Subcutaneous abdominal adipose tissue (tissue), 5 donors: ENCODE data around the gene XYLB.

Experiments
- H3K27ac ChIP-seq: one replicate; pipeline ENCODE4 v1.7.0; 2013; ENCODE audit warnings: low read depth, mild to moderate bottlenecking, inconsistent platforms, low read length, moderate library complexity
- H3K27me3 ChIP-seq, 5 donors: one replicate each; pipeline ENCODE4 v1.7.0; 2013; ENCODE audit warnings: low read length in 5 of 5, inconsistent platforms in 1 of 5; ENCODE audit not compliant: control insufficient read depth in 5 of 5, insufficient read depth in 4 of 5
- H3K36me3 ChIP-seq, 5 donors: one replicate each; pipeline ENCODE4 v1.7.0; 2013; ENCODE audit warnings: low read length in 5 of 5; ENCODE audit not compliant: control insufficient read depth in 5 of 5, insufficient read depth in 5 of 5
- H3K4me1 ChIP-seq, 5 donors: one replicate each; pipeline ENCODE4 v1.7.0; 2013; ENCODE audit warnings: low read length in 5 of 5, mild to moderate bottlenecking in 3 of 5, moderate library complexity in 1 of 5; ENCODE audit not compliant: control insufficient read depth in 5 of 5, insufficient read depth in 5 of 5
- H3K4me3 ChIP-seq, 5 donors: one replicate each; pipeline ENCODE4 v1.7.0; 2013; ENCODE audit warnings: low read length in 5 of 5, low read depth in 1 of 5
- H3K9ac ChIP-seq, 5 donors: one replicate each; pipeline ENCODE4 v1.7.0; 2013; ENCODE audit warnings: low read length in 5 of 5, mild to moderate bottlenecking in 4 of 5, moderate library complexity in 3 of 5
- H3K9me3 ChIP-seq, 5 donors: one replicate each; pipeline ENCODE4 v1.7.0; 2013; ENCODE audit warnings: low read length in 5 of 5; ENCODE audit not compliant: control insufficient read depth in 5 of 5
- donor health status: healthy.
- donor health status: healthy.
- donor health status: healthy.
- donor health status: healthy.
- donor health status: healthy.

XYLB gene

DNA sequence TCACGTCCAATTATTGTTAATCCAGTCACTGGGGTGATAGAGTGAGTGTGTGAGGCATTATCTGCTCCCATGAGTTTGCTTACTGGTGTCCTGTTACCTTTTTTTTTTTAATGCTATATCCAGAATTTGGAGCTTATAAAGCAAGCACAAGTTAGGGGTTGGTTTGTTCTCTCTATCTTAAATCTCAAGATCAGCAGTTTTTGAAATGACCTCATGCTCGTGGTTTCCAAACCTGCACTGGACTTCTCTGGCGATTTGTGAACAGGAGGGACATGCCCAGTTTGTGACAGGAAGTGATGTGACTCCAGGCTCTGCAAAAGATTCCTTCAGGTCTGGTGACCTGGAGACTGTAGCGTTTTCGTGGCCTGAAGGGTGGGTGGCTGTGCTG lies 25.6 kb downstream of the XYLB start:
- Histone ChIP-seq H3K27me3 (no peaks in the 10 kb centered on the region), H3K36me3 (peaks cover 6 to 71% (median 52%) of the 10 kb centered on the region in 5 donors), H3K27ac (no peak overlapping the region), H3K9me3 (peaks cover 0 to 2% (median 0%) of the 10 kb centered on the region in 5 donors), H3K4me1 (peaks cover 0 to 2% (median 0%) of the 10 kb centered on the region in 5 donors), H3K9ac (no peak overlapping the region), H3K4me3 (no peak overlapping the region)

DNA sequence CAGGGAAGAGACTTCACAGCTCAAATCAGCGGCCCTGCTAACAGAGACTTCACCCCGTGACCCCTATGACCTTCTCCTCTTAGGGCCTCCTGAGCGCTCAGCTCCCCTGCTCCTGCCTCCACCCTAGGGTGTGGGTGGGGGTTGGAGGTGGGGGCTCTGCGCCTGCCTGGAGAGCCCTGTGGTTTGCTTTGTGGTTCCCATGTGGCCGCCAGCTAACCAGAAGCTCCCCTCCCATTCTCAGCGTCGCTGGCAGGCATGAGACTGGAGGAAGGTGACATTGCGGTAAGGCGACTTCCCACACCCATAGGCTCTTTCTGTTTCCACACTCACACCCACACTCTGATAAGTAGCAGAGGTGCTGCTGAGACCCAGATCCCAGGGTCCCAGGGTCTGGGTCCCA lies 27.6 kb downstream of the XYLB start:
- peaks cover 0 to 2% (median 0%) of the 10 kb centered on the region in 5 donors for H3K4me1 ChIP-seq
- no peak overlapping the region for H3K4me3 ChIP-seq
- H3K9ac ChIP-seq, result no peak overlapping the region
- peaks cover 6 to 81% (median 64%) of the 10 kb centered on the region in 5 donors for H3K36me3 ChIP-seq
- no peaks in the 10 kb centered on the region for H3K27me3 ChIP-seq
- H3K27ac ChIP-seq, result no peak overlapping the region
- no peaks in the 10 kb centered on the region for H3K9me3 ChIP-seq

DNA sequence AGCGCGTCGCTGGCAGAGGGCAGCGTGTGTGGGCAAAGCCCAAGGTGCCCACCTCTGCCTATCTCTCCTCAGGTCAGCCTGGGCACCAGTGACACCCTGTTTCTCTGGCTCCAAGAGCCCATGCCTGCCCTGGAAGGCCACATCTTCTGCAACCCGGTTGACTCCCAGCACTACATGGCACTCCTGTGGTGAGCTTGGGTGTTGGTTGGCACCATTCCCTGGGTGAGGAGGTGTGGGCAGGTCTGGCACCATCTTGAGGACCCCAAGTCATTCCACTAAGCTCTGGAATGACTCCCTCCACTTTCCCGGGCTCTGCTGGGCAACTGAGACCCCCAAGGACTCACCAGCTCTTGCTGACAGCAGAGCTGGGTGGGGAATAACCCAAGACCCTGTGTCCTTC lies 28.5 kb downstream of the XYLB start:
- Histone ChIP-seq H3K9me3 (no peaks in the 10 kb centered on the region), H3K4me3 (no peak overlapping the region), H3K36me3 (peaks cover 6 to 87% (median 66%) of the 10 kb centered on the region in 5 donors), H3K4me1 (peaks cover 0 to 2% (median 0%) of the 10 kb centered on the region in 5 donors), H3K27me3 (no peaks in the 10 kb centered on the region), H3K27ac (no peak overlapping the region), H3K9ac (no peak overlapping the region)

DNA sequence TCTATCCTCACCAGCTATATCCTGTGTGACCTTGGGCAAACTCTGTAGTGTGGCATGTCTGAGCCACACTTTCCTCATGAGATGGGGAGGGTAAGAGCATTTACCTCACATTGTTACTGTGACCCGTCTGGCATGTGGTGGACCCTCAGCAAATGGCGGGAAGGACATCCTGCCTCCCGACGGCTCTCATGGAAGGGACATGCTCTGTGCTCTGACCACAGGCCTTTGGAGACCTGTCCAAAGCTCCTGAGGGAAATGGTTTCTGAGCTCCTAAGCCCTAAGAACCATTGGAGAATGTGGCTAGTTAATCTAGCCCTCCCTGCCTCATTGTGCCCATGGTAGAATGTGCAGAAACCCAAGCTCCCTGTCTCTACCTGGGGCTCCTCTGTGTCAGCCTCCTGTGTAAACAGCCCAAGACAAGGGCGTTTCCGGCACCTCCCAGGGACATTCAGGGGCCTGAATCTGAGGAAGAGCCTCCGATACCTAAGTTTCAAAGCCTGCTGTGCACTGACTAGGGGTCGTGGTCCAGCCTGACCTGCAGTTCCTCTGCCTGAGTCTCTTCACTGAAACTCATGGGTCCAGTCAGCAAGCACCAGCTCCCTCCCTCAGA lies 29.0 kb downstream of the XYLB start:
- no peak overlapping the region for H3K27ac ChIP-seq
- no peak overlapping the region for H3K9ac ChIP-seq
- no peak overlapping the region for H3K4me3 ChIP-seq
- H3K4me1 ChIP-seq, result peaks cover 0 to 2% (median 0%) of the 10 kb centered on the region in 5 donors
- no peaks in the 10 kb centered on the region for H3K9me3 ChIP-seq
- no peaks in the 10 kb centered on the region for H3K27me3 ChIP-seq
- peaks cover 10 to 87% (median 66%) of the 10 kb centered on the region in 5 donors for H3K36me3 ChIP-seq

DNA sequence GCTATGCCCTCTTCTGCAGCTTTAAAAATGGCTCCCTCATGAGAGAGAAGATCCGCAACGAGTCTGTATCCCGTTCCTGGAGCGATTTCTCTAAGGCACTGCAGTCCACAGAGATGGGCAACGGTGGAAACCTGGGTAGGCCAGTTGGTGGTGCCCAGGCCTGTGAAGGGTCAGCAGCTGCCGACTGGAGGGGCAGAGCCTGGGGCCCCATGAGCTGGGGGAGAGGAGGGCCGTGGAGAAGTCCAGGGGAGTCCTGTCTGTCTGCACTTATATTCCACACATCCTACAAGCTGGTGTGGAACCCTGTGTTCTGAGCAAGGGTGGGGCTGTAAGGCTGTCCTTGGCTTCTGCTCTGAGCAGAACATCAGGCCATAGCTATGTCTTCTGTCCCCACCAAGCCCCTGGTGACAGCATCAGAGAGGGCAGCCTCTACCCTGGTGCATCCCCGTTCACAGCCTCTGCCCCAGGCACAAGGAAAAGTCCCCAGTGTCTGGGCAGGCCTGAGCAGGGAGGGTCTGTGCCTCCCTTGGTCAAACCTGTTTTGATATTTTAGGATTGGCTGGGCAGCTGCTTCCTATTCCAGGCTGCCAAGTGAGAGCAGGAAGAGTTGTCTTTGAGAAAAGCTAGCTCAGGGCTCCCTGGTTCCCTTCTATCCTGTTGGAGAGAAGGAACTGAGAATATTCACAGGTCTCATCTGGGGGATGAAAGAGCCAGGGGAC lies 29.7 kb downstream of the XYLB start:
- H3K27ac ChIP-seq, result no peak overlapping the region
- peaks cover 11 to 89% (median 67%) of the 10 kb centered on the region in 5 donors for H3K36me3 ChIP-seq
- H3K4me3 ChIP-seq, result no peak overlapping the region
- H3K4me1 ChIP-seq, result peaks cover 0 to 2% (median 0%) of the 10 kb centered on the region in 5 donors
- no peak overlapping the region for H3K9ac ChIP-seq
- no peaks in the 10 kb centered on the region for H3K9me3 ChIP-seq
- H3K27me3 ChIP-seq, result no peaks in the 10 kb centered on the region

DNA sequence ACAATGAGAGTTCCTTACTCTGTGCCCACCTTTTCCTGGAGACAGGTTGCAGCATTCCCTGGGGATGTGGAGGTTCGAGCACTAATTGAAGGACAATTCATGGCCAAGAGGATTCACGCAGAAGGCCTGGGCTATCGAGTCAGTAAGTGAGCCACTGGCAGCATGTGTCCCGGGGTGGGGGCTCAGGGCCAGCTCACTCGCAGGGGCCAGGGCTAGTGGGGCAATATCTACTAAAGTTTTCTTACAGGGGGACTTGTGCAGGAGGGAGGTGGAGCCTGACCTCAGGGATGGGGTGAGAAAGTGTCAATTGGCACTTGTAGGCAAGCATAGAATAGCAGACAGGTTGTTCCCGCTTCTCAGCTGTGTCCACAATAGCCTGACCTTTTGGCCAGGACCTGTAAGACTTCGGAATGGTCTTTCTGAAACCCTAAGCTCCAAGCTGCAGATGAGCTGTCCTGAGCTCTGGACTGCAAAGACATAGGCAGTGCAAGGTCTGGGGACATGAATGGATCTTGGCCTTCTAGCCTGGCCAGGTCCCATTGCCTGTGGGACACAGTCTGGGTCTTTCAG lies 32.7 kb downstream of the XYLB start:
- no peaks in the 10 kb centered on the region for H3K9me3 ChIP-seq
- H3K4me1 ChIP-seq, result peaks cover 0 to 2% (median 0%) of the 10 kb centered on the region in 5 donors
- H3K36me3 ChIP-seq, result peaks cover 8 to 77% (median 53%) of the 10 kb centered on the region in 5 donors
- no peaks in the 10 kb centered on the region for H3K27me3 ChIP-seq
- H3K4me3 ChIP-seq, result no peak overlapping the region
- no peak overlapping the region for H3K27ac ChIP-seq
- H3K9ac ChIP-seq, result no peak overlapping the region

DNA sequence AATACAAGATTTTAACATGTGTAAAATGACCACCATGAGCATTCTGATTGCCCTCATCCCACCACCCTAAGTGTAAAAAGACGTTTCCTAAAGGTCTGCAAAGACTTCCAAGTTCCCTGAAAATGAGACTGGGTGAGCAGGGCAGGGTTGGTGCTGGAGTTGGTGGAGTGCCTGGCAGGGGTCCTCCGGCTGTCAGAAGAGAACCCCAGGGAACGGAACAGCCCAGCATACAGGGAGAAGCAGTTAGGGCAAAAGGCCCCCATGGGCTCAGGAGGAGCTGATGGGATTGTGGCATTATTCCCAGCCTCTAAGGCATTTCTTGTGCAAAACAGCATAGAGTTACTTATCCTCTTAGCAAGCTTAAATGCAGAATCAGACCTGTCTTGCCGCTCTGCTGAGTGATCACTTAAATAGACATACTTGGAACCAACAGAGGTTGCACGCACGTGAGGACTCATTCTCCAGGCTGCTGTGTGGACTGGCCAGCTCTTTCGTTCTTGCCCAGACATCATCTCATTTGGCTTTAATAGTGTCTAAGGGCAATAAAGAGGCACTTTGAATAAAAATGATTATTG lies 36.0 kb downstream of the XYLB start:
- no peaks in the 10 kb centered on the region for H3K27me3 ChIP-seq
- H3K4me3 ChIP-seq, result no peak overlapping the region
- H3K4me1 ChIP-seq, result no peaks in the 10 kb centered on the region
- H3K9me3 ChIP-seq, result peaks cover 0 to 15% (median 6%) of the 10 kb centered on the region in 5 donors
- H3K36me3 ChIP-seq, result peaks cover 23 to 59% (median 40%) of the 10 kb centered on the region in 5 donors
- no peak overlapping the region for H3K27ac ChIP-seq
- H3K9ac ChIP-seq, result no peak overlapping the region

DNA sequence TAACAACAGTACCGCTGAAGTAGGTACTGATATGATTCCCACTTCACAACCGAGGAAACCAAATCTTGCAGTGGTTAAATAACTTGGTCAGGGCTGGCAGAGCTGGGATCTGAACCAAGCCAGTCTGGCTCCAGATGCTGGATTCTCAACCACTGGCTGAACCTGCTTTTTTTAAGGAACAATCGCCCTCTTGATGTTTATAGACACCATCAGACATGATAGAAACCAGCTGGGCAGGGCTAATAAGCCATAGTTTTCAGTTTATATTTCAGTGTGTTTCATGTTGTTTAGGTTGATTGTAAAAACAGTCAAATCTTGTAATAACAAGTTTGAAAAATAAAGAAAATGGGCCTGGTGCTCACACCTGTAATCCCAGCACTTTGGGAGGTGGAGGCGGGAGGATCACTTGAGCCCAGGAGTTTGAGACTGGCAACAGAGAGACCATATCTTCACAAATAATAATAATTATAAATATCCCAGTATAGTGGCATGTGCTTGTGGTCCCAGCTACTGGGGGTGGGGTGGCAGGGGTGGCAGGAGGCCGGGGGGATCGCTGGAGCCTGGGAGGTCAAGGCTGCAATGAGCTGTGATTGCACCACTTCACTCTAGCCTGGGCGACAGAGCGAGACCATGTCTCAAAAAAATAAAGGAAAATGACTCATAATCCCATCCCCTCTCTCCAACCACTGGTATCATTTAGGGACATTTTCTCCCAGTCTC lies 36.7 kb downstream of the XYLB start:
- Histone ChIP-seq H3K4me1 (no peaks in the 10 kb centered on the region), H3K27ac (no peak overlapping the region), H3K4me3 (no peak overlapping the region), H3K36me3 (peaks cover 23 to 52% (median 33%) of the 10 kb centered on the region in 5 donors), H3K9me3 (peaks cover 0 to 15% (median 6%) of the 10 kb centered on the region in 5 donors), H3K9ac (no peak overlapping the region), H3K27me3 (no peaks in the 10 kb centered on the region)

DNA sequence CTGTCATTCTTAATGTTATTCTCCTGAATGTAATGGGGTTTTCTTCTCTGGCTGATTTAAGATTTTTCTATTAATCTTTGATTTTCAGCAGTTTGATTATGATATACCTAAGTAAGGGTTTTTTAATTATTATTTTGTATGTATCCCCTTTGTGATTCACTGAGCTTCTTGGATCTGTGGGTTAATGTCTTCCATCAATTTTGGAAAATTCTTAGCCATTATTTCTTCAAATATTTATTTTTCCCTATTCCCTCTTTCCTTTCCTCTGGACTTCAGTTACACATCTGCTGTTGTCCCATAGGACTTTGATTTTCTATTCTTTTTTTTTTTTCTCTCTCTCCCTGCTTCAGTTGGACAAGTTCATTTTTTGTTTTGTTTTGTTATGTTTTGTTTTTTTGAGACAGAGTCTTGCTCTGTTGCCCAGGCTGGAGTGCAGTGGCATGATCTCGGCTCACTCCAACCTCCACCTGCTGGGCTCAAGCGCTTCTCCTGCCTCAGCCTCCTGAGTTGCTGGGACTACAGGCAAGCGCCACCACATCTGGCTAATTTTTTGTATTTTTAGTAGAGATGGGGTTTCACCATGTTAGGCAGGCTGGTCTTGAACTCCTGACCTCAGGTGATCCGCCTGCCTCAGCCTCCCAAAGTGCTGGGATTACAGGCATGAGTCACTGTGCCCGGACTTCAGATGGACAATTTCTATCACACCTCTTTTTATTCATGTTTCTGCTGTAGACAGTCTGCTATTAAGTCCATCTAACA lies 40.6 kb downstream of the XYLB start:
- Histone ChIP-seq H3K4me1 (no peaks in the 10 kb centered on the region), H3K27ac (no peak overlapping the region), H3K9me3 (peaks cover 0 to 15% (median 6%) of the 10 kb centered on the region in 5 donors), H3K4me3 (no peak overlapping the region), H3K27me3 (no peaks in the 10 kb centered on the region), H3K36me3 (peaks cover 8 to 31% (median 11%) of the 10 kb centered on the region in 5 donors), H3K9ac (no peak overlapping the region)
